ENCODE measurements around the gene CNPY4. TPM values are rescaled to one million over a fixed set of nuclear protein-coding genes. Genes with fewer than 3 reads are reported as not detected.
"Not testable (repeated sequence)": the region's sequence is repeated elsewhere in the genome, so short reads cannot be mapped to it uniquely, and the experiment has no call there.

Gene CNPY4
- total RNA-seq, 1 donor from 2014 or later = 19.2 TPM

DNA sequence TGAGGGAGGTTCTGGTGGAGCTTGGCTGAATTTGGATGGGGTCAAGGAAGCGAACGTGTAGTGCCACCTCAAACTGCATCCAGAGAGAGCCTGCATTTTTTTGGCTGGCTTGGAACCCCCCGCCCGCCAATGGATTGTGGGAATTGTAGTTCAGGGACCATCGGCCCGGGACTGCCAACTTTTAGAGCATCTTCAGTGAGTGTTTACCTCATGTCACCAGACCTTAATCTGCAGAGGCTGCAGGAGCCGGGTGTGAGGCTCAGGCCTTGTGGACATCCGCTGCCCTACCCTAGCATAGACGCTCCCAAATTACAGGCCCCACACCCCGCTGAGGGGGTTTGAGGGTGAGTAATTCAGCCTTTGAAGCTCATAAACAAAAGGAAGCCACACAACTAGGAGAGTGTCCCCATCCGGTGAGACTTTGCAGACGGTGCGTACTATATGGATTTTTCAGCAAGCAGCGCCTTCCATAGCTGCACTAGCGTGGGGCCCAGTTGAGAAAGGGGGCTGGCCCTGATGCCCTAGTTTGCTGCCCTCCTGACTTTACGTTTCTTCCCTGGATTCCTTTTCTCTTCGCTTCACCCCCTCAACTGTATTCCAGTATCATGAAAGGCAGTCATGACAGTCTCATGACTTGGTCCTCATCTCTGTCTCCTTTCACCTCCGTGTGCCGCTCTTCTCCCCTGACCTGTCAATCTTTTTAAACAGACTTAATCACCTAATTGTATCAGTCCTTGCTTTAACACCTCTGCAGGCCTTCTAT lies 717 bp downstream of the CNPY4 start:
- DNase-seq = peak; percentile 82

DNA sequence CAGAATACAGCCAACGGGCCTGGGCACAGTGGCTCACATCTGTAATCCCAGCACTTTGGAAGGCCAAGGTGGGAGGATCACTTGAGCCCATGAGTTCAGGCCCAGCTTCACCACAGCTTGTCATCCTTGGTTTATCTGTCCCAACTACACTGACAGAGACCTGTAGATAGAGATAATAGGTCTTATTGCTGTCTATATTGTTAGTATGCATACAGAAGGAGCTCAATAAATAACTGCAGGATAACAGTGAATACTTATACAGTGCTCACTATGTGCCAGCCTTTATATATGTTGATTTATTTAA lies 1.3 kb downstream of the CNPY4 start:
- no peak for DNase-seq

- no peak for DNase-seq
Observed at GRCh38 chr7:100122067-100122466, 2.6 kb downstream of the CNPY4 start.

DNA sequence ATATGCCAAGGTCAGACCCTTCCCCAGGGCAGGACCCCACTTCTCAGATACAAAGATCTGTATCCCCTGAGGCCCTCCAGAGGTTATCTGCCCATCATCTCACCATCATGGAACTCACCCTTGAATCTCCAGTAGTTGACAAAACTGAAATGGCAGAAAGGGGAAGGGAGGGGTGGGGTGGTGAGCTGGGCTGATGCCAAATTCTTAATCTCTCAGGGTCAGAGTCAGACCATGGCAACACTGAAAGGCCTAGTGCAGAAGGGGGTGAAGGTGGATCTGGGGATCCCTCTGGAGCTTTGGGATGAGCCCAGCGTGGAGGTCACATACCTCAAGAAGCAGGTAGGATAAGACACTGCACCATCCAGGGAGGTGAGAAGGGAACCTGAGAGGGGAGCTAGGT lies 3.1 kb downstream of the CNPY4 start:
- no peak for DNase-seq

DNA sequence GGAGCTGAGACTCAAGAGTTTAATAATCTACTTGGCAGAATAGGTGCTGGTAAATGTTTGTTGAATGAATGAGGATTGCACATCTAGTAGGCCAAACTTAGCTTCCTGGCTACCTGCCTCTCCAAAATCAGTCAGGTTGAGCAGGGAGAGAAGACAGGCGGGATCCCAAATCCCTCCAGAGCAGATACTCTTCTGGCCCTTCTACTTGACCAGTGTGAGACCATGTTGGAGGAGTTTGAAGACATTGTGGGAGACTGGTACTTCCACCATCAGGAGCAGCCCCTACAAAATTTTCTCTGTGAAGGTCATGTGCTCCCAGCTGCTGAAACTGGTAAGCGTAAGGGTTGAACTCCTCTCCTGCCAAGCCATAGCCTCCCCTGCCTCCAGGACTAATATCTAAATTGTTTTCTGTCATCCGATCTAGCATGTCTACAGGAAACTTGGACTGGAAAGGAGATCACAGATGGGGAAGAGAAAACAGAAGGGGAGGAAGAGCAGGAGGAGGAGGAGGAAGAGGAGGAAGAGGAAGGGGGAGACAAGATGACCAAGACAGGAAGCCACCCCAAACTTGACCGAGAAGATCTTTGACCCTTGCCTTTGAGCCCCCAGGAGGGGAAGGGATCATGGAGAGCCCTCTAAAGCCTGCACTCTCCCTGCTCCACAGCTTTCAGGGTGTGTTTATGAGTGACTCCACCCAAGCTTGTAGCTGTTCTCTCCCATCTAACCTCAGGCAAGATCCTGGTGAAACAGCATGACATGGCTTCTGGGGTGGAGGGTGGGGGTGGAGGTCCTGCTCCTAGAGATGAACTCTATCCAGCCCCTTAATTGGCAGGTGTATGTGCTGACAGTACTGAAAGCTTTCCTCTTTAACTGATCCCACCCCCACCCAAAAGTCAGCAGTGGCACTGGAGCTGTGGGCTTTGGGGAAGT lies 5.1 kb downstream of the CNPY4 start:
- DNase-seq = no peak

DNA sequence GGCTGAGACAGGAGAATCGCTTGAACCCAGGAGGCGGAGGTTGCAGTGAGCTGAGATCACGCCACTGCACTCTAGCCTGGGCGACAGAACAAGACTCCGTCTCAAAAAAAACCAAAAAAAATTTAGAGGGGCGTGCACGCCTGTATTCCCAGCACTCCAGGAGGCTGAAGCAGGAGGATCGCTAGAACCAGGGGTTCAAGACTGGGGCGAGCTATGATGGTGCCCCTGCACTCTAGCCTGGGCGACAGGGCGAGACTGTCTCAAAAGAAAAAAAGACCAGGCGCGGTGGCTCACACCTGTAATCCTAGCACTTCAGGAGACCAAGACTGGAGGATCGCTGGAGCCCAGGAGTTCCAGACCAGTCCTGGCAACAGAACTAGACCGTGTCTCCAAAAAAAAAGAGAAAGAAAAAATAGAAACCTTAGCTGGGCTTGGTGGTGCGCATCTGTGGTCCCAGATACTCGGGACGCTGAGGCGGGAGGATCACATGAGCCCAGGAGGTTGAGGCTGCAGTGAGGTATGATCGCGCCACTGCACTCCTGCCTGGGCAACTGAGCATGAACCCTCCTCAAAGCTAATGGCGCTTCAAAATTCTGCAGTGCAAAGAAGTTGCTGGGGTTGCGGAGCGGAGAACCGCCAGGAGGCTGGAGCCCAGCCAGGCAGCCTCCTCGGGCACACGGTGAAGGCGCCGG lies 7.0 kb downstream of the CNPY4 start:
- DNase-seq = peak; percentile 66

DNA sequence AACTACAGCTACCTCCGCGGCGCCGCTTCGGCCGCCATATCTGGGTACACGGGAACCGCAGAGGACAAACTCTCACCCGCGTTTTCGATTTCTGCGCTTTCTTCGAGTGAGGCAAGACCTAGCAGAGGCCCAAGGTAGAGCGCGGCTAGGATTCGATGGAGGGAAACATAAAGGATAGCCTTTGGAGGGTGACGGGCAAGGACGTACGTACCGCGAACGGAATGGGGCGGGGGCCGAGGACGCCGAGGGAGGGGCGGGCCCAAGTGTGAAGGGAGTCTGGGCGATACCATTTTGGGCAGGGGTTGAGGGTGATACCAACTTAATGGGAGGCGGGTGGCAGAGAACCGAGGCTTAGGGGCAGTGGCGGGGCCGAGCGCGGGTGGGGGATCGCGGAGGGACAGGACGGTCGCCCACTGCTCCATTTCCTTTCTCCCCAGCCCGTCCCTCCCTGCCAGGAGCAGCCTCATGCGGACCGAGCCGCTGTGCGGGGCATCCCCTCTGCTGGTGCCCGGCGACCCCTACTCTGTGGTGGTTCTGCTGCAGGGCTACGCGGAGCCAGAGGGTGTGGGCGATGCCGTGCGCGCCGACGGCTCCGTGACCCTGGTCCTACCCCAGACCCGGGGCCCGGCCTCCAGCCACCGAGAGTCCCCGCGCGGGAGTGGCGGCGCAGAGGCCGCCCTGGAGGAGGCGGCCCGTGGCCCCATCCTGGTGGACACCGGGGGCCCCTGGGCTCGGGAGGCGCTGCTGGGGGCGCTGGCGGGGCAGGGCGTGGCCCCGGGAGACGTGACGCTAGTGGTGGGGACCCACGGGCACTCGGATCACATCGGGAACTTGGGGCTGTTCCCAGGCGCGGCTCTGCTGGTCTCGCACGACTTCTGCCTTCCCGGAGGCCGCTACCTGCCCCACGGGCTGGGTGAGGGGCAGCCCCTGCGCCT lies 7.8 kb downstream of the CNPY4 start, which contains the start of gene MBLAC1:
TSS of gene MBLAC1 (plus strand) at position 37 of the 935 bp plus-strand sequence. CDS start at position 466, 429 bp downstream.
- peak; percentile 89 for DNase-seq

DNA sequence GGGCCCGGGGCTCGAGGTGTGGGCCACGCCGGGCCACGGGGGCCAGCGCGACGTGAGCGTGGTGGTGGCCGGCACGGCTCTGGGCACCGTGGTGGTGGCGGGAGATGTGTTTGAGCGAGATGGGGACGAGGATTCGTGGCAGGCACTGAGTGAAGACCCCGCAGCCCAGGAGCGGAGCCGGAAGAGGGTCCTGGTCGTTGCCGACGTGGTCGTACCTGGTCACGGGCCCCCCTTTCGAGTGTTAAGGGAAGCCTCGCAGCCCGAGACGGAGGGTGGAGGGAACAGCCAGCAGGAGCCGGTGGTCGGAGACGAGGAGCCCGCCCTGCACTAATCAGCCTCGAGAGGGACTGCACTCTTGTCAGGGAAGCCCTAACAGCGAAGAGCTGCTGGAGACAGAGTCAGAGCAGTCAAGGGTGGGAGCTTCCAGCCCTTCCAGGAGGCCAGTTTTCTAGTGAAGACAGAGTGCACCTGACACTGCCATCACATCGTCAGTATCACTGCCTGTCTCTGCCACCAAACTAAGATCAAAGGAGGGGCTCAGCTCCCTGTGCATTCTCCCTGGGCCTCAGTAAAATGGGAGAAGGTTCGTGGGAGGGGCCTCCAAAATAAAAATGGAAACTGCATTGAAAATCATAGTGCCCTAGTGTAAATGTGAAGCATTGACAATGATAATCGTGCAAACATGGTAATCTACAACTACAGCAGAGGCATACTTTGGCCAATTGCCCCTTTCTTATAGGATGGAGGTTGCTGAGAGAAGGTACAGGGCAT lies 8.6 kb downstream of the CNPY4 start:
- peak; percentile 19 for DNase-seq

- DNase-seq = no peak
Observed at GRCh38 chr7:100128637-100128963, 9.2 kb downstream of the CNPY4 start.

DNA sequence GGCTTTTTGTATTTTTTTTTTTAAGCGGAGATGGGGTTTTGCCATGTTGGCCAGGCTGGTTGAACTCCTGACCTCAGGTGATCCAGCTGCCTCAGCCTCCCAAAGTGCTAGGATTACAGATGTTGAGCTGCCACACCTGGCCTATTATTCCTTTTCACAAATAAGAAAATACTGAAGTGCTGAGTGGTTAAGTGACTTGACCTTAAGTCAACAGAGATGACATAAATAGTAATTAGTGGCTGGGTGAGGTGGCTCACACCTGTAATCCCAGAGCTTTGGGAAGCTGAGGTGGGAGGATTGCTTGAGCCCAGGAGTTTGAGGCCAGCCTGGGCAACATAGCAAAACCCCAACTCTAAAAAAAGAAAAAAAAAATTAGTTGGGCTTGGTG lies 10.8 kb downstream of the CNPY4 start:
- DNase-seq = not testable (repeated sequence)

DNA sequence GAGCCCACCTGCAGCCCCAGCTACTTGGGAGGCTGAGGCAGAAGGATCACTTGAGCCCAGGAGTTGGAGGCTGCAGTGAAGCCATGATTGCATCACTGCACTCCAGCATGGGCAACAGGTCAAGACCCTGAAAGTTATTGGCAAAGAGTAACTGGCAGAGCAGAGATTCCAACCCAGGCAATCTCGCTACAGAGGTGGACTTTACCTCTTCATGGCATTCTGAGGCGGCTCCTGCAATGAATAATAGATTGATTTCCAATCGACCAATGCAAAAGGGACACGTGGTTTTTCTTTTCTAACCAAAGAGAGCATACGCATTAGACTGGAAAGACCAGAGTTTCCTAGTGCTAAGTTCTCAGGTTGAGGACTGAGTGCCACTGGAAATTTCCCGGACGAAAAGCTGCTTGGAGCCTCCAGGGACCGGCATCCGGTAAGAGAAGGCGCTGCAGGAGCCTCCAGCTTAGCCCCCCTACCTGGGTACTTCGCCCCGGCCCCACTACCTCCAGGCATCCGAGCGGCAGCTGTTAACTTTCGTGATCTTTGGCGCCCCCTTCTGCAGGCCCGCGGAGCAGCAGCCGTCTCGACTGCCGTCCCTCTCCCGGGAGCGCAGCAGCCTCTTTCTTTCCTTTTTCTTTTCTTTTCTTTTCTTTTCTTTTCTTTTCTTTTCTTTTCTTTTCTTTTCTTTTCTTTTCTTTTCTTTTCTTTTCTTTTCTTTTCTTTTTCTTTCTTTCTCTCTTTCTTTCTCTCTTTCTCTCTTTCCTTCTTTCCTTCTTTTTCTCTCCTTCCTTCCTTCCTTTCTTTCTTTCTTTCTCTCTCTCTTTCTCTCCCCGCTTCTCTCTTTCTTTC lies 11.4 kb downstream of the CNPY4 start:
- peak; percentile 45 for DNase-seq

DNA sequence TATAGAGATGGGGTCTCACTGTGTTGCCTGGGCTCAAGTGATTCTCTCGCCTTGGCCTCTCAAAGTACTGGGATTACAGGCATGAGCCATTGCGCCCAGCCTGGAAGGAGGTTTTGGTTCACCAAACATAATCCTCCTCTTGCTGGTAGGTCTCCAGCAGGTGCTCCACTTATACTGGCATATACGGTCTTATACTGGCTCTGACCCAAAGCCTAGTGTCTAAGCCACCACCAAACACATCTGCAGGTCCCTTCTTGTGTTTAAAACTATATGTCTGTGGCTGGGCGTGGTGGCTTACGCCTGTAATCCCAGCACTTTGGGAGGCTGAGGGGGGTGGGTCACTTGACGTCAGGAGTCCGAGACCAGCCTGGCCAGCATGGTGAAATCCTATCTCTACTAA lies 12.7 kb downstream of the CNPY4 start:
- DNase-seq = no peak

DNA sequence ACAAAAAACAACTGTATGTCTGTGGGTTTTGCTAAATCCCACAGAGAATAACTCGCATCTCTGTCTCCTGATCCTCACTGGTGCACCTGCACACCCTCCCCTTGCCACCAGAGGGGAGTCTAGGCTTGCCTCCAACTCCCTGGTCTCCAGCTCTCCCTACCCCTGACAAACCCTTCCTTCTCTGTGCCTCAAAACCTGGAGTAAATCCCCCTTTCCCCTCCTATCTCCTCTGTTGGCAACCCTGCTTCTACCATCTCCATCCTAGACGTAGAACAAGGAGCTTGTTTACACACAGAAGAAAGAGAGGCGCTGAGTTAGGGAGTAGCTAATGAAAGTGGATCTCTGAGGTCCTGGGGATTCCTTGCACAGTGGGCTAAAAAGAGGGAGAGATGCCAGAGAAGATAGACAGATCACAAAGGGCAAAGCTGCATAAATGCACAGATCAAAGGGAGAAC lies 13.3 kb downstream of the CNPY4 start:
- DNase-seq = no peak

DNA sequence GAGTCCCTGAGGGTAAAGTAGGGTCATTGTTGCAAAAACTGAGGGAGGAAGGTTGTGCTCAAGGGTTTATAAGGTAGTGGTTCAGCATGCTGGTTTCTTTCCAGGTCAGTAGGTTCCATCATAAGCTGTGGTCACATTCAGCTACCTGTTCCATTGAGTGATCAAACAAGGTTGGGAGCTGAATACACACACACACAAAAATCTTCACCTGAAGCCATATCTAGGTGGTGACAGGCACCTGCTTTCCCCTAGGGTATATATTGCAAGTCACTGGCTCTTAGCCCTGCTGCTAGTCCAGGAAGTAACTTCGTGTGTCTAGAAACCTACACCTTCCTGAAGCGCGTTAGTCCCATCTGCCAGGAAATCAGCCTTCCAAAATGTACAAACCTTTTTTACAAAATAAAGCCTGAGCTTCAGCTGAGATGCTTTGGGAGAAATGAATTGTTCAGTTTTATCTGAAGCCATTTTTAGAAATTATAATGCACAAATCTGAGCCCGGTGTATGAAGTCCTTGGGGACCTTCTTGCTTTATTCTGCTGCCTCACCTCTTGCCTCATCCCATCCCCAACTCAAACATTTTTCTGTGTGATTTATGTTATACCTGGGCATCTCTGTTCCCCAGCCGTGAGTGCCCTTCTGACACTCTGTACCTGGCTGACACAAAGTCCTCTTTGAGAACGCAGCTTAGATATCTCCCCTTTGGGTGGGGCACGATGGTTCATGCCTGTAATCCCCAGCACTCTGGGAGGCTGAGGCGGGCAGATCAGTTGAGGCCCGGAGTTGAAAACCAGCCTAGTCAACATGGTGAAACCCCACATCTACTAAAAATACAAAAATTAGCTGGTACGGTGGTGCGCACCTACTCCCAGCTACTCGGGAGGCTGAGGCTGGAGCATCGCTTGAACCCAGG lies 18.7 kb downstream of the CNPY4 start:
- DNase-seq = no peak

- no peak for DNase-seq
Observed at GRCh38 chr7:100141555-100141949, 22.1 kb downstream of the CNPY4 start.

- DNase-seq = no peak
Observed at GRCh38 chr7:100142461-100142860, 23.0 kb downstream of the CNPY4 start.

- not testable (repeated sequence) for DNase-seq
Observed at GRCh38 chr7:100146350-100146749, 26.9 kb downstream of the CNPY4 start.

DNA sequence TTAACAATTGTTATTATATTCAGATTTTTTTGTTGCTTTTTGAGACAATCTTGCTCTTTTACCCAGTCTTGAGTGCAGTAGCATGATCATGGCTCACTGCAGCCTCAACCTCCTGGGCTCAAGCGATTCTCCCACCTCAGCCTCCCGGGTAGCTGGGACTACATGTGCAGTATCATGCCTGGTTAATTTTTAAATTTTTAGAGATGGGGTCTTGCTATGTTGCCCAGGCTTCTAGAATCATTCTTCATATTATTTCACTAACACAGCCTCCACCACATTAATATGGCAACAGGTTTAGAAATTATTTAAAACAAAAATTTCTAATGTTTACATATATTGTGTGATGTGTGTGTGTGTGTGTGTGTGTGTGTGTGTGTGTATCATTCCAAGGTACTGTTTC lies 27.8 kb downstream of the CNPY4 start:
- no peak for DNase-seq

GRCh38 chr7:100148225-100148558 lies 28.8 kb downstream of the CNPY4 start:
- DNase-seq = no peak
